Inflammatory macrophage (primary cell): ENCODE data around the gene RARA.

Experiments
- DNase-seq, 2 donors: peaks; one replicate each; pipeline ENCODE4 v3.0.0-alpha.2; 2020 to 2022

Gene RARA

GRCh38 chr17:40316571-40317344, 7.8 kb downstream of the RARA start:
- peak; percentile 62 to 80 for DNase-seq

- peak; percentile 49 to 52 for DNase-seq
Observed at GRCh38 chr17:40317345-40317873, 8.4 kb downstream of the RARA start.

GRCh38 chr17:40317880-40318829, 9.2 kb downstream of the RARA start:
- DNase-seq = peak; percentile 94 to 97

- DNase-seq = no peak
Observed at GRCh38 chr17:40318830-40319391, 9.9 kb downstream of the RARA start.

- DNase-seq = peak; percentile 21 to 53
Observed at GRCh38 chr17:40319651-40320540, 10.9 kb downstream of the RARA start.

- DNase-seq = peak in 1 of 2 donors; percentile 35
Observed at GRCh38 chr17:40320756-40321523, 12.0 kb downstream of the RARA start.

GRCh38 chr17:40321524-40321929, 12.5 kb downstream of the RARA start:
- no peak for DNase-seq

- no peak for DNase-seq
Observed at GRCh38 chr17:40321961-40322357, 13.0 kb downstream of the RARA start.

- DNase-seq = peak; percentile 95 to 96
Observed at GRCh38 chr17:40322358-40323315, 13.7 kb downstream of the RARA start.

- peak; percentile 58 to 62 for DNase-seq
Observed at GRCh38 chr17:40323391-40324381, 14.7 kb downstream of the RARA start.

- DNase-seq = no peak
Observed at GRCh38 chr17:40325156-40326013, 16.4 kb downstream of the RARA start.

GRCh38 chr17:40326014-40326831, 17.2 kb downstream of the RARA start:
- DNase-seq = no peak

- DNase-seq = no peak
Observed at GRCh38 chr17:40326832-40327199, 17.8 kb downstream of the RARA start.

- DNase-seq = no peak
Observed at GRCh38 chr17:40327244-40327729, 18.3 kb downstream of the RARA start.

- no peak for DNase-seq
Observed at GRCh38 chr17:40327735-40328385, 18.9 kb downstream of the RARA start.

- no peak for DNase-seq
Observed at GRCh38 chr17:40328386-40328766, 19.4 kb downstream of the RARA start.
